Measurements from ENCODE around the gene COG5. TPM values are rescaled to one million over a fixed set of nuclear protein-coding genes. Genes with fewer than 3 reads are reported as not detected.
A peak's percentile ranks its signal among the peaks of the same experiment; 100 is the strongest.

The COG5 gene
- total RNA-seq, 1 experiment from 2014 or later = 20.2 TPM

DNA sequence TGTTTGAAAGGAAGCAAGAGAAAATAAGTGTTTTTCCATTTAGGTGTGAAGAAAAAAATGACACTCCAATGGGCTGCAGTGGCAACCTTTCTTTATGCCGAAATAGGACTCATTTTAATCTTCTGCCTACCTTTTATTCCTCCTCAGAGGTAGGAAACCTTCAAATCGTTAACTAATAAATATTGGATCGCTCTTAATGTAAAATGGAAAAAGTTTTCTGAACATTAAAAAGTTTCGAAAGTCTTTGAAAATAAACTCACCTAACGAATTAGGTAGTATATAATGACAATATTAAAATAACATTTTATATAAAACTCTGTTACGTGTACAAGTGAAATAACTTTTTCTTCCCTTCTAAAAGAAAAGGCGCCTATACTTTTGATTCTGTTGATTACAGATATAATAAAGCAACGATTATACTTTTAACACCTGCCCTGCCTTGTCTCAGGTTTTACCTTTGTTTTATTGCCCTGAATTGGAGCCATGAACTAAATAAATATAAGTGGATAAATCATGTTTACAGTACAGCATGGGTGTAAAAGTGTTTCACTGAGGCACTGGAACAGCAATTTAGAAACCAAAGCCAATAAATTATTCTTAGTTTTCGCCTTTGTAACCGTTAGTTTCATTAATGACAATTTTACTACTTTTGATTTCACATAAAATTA, 17.1 kb upstream of the COG5 start:
- H3K79me2 ChIP-seq (ENCODE audit: insufficient read depth, low read length) = no peaks in the 10 kb centered on the region
- WGBS (ENCODE audit: extremely low coverage, insufficient read length, low lambda C conversion rate) = no CpG with 5 or more reads among the region's 10 CpGs
- peak overlapping the region; percentile 89 to 94 for H3K4me3 Mint-ChIP-seq

More for the DNA sequence above, 17.1 kb upstream of the COG5 start:
- Histone ChIP-seq H3K79me1 (ENCODE audit: insufficient read depth, low read depth, low read length, poor library complexity, severe bottlenecking) (no peaks in the 10 kb centered on the region), H3K4me1 (ENCODE audit: insufficient read depth, low read length) (no peaks in the 10 kb centered on the region), H3K9me3 (ENCODE audit: control insufficient read depth, low read depth, low read length) (no peaks in the 10 kb centered on the region), H4K5ac (ENCODE audit: insufficient read length, low read depth, low read length) (no peak overlapping the region), H3K4ac (ENCODE audit: low read depth, low read length) (no peak overlapping the region), H3K4me2 (ENCODE audit: insufficient read depth, insufficient read length, low read length) (peak overlapping the region; percentile 95), H2BK15ac (ENCODE audit: low read depth, low read length) (no peak overlapping the region), H4K8ac (replicated peaks; ENCODE audit: insufficient read length, low read depth, low read length) (no peak overlapping the region), H2BK120ac (ENCODE audit: low read depth, low read length, poor library complexity, severe bottlenecking) (no peak overlapping the region), H3T11ph (ENCODE audit: low read length) (no peak overlapping the region), H2AK5ac (ENCODE audit: insufficient read length, low read length) (no peak overlapping the region), H4K91ac (ENCODE audit: insufficient read length, low read depth, low read length) (no peak overlapping the region), H3K18ac (ENCODE audit: insufficient read length, low read depth, low read length) (peak overlapping the region; percentile 82), H2BK5ac (ENCODE audit: insufficient read length, low read length) (no peak overlapping the region), H2BK20ac (ENCODE audit: low read depth, low read length, poor library complexity, severe bottlenecking) (no peak overlapping the region), H3K27me3 (ENCODE audit: insufficient read depth, low read length) (no peaks in the 10 kb centered on the region), H3K23ac (ENCODE audit: insufficient read length, low read depth, low read length) (no peak overlapping the region), H2BK12ac (ENCODE audit: insufficient read length, low read depth, low read length) (peak overlapping the region; percentile 50), H3K14ac (ENCODE audit: insufficient read depth, low read length) (no peak overlapping the region), H3K9ac (ENCODE audit: extremely low read depth, insufficient read length, low read length) (peak overlapping the region; percentile 80), H3K23me2 (ENCODE audit: insufficient read length, low read depth, low read length, poor library complexity, severe bottlenecking) (peaks cover 4% of the 10 kb centered on the region), H3K56ac (ENCODE audit: insufficient read length, low read depth, low read length) (no peak overlapping the region), H2AFZ (ENCODE audit: low read length) (peak overlapping the region; percentile 97), H4K20me1 (ENCODE audit: control insufficient read depth, insufficient read depth, insufficient read length) (no peaks in the 10 kb centered on the region), H3K27ac (ENCODE audit: insufficient read length, low read depth, low read length) (no peak overlapping the region)
- Mint-ChIP-seq H3K36me3 (ENCODE audit: insufficient read depth in 1 of 3, low read depth in 3 of 3) (peaks cover 0 to 12% (median 1%) of the 10 kb centered on the region in 3 experiments; a peak in 6 of 7 replicates), H3K9me3 (no peaks in the 10 kb centered on the region), H3K27me3 (ENCODE audit: low read depth) (no peaks in the 10 kb centered on the region), H3K4me1 (no peaks in the 10 kb centered on the region), H3K27ac (peak overlapping the region in 1 of 3 experiments; percentile 57; a peak in 1 of 7 replicates)
- TF ChIP-seq, protein P1, sequence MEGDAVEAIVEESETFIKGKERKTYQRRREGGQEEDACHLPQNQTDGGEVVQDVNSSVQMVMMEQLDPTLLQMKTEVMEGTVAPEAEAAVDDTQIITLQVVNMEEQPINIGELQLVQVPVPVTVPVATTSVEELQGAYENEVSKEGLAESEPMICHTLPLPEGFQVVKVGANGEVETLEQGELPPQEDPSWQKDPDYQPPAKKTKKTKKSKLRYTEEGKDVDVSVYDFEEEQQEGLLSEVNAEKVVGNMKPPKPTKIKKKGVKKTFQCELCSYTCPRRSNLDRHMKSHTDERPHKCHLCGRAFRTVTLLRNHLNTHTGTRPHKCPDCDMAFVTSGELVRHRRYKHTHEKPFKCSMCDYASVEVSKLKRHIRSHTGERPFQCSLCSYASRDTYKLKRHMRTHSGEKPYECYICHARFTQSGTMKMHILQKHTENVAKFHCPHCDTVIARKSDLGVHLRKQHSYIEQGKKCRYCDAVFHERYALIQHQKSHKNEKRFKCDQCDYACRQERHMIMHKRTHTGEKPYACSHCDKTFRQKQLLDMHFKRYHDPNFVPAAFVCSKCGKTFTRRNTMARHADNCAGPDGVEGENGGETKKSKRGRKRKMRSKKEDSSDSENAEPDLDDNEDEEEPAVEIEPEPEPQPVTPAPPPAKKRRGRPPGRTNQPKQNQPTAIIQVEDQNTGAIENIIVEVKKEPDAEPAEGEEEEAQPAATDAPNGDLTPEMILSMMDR (conservative IDR thresholded peaks at IDR 0.05) = no peak; the same call in 2 of the 3 replicates
- DNase-seq = no peak

Measured in H9 (cell line).